IMR-90 (cell line): ENCODE measurements around the gene CABP4. TPM values are rescaled to one million over a fixed set of nuclear protein-coding genes. Genes with fewer than 3 reads are reported as not detected.

Experiments used
- ATAC-seq: fragments of 200-7000 bp; cut with Tn5 transposase; 2 replicates; pipeline ENCODE4 v1.9.1; 2020; ENCODE audit warnings: low read depth, mild to moderate bottlenecking, moderate library complexity
- BruUV-seq: library from RNA; stranded (reverse); fragments of 400-500 nt; replicated peaks from 2 replicates; lab custom pipeline; 2021; lab: Mats Ljungman, UMichigan
- CTCF ChIA-PET: fragments of 300-600 bp; formaldehyde crosslinking; extraction: SDS; loops from one replicate; lab custom pipeline; 2021; ENCODE audit warnings: antibody characterized with exemption; lab: Yijun Ruan, JAX
- POLR2A ChIA-PET: fragments of 300-600 bp; sonication (Branson Sonifier 250); formaldehyde crosslinking; loops from one replicate; lab custom pipeline; 2022; ENCODE audit warnings: antibody characterized with exemption; ENCODE audit not compliant: unreplicated experiment; lab: Charles Lee
- DNase-seq: peaks from one replicate; pipeline ENCODE4 v3.0.0; 2013
- H2AFZ ChIP-seq: replicated peaks from 2 replicates; pipeline ENCODE3; 2013; ENCODE audit warnings: low read length, mild to moderate bottlenecking; ENCODE audit not compliant: poor library complexity
- H2AK5ac ChIP-seq: 2 replicates; pipeline ENCODE4 v1.6.1; 2013; ENCODE audit warnings: low read depth, low read length, inconsistent platforms
- H2AK9ac ChIP-seq: replicated peaks from 2 replicates; pipeline ENCODE3; 2013; ENCODE audit warnings: mild to moderate bottlenecking, low read depth, low read length, moderate library complexity; ENCODE audit not compliant: poor library complexity
- H2BK120ac ChIP-seq: 2 replicates; pipeline ENCODE4 v1.6.1; 2013; ENCODE audit warnings: low read depth, low read length, inconsistent platforms
- H2BK15ac ChIP-seq: 3 replicates; pipeline ENCODE4 v1.6.1; 2013; ENCODE audit warnings: low read depth, low read length, inconsistent platforms
- H2BK20ac ChIP-seq: 2 replicates; pipeline ENCODE4 v1.6.1; 2013; ENCODE audit warnings: low read depth, mild to moderate bottlenecking, inconsistent platforms, low read length, moderate library complexity
- H2BK5ac ChIP-seq: 2 replicates; pipeline ENCODE4 v1.6.1; 2013; ENCODE audit warnings: mild to moderate bottlenecking, low read depth, low read length, inconsistent platforms; ENCODE audit not compliant: poor library complexity, severe bottlenecking
- H3K14ac ChIP-seq: replicated peaks from 2 replicates; pipeline ENCODE4 v1.6.1; 2013; ENCODE audit warnings: low read depth, low read length, inconsistent platforms
- H3K18ac ChIP-seq: 2 replicates; pipeline ENCODE4 v1.6.1; 2013; ENCODE audit warnings: low read depth, low read length, control low read depth
- H3K23ac ChIP-seq: 2 replicates; pipeline ENCODE4 v1.6.1; 2013; ENCODE audit warnings: low read depth, low read length, inconsistent platforms
- H3K27ac ChIP-seq: 2 replicates; pipeline ENCODE4 v1.5.1; 2013; ENCODE audit warnings: mild to moderate bottlenecking, control low read depth, low read length; ENCODE audit not compliant: insufficient read depth
- H3K27me3 ChIP-seq: 2 replicates; pipeline ENCODE4 v1.6.1; 2013; ENCODE audit warnings: low read length; ENCODE audit not compliant: control insufficient read depth, insufficient read depth
- H3K36me3 ChIP-seq: 2 replicates; pipeline ENCODE4 v1.6.1; 2013; ENCODE audit warnings: low read length, mixed read lengths; ENCODE audit not compliant: control insufficient read depth, insufficient read depth
- H3K4ac ChIP-seq: 2 replicates; pipeline ENCODE4 v1.6.1; 2013; ENCODE audit warnings: low read depth, low read length, inconsistent platforms
- H3K4me1 ChIP-seq: 2 replicates; pipeline ENCODE4 v1.6.1; 2013; ENCODE audit warnings: low read length, mixed read lengths; ENCODE audit not compliant: control insufficient read depth, insufficient read depth
- H3K4me2 ChIP-seq: 2 replicates; pipeline ENCODE4 v1.6.1; 2013; ENCODE audit warnings: low read depth, mild to moderate bottlenecking, control low read depth, low read length, moderate library complexity
- H3K4me3 ChIP-seq: 2 replicates; pipeline ENCODE4 v1.5.1; 2013; ENCODE audit warnings: low read depth, mild to moderate bottlenecking, control low read depth, low read length, moderate library complexity; ENCODE audit not compliant: insufficient read depth
- H3K56ac ChIP-seq: 2 replicates; pipeline ENCODE4 v1.6.1; 2013; ENCODE audit warnings: low read length, inconsistent platforms; ENCODE audit not compliant: insufficient read depth; ENCODE audit errors: extremely low read depth
- H3K79me1 ChIP-seq, 2 experiments: 2 replicates each; pipeline ENCODE4 v1.6.1; 2013; ENCODE audit warnings: low read length in 2 of 2, inconsistent platforms in 1 of 2, low read depth in 1 of 2
- H3K9ac ChIP-seq: 2 replicates; pipeline ENCODE4 v1.6.1; 2013; ENCODE audit warnings: low read depth, low read length, control low read depth
- H3K9me1 ChIP-seq: 2 replicates; pipeline ENCODE4 v1.6.1; 2013; ENCODE audit warnings: low read length, inconsistent platforms; ENCODE audit not compliant: insufficient read depth
- H3K9me3 ChIP-seq: 2 replicates; pipeline ENCODE4 v1.6.1; 2013; ENCODE audit warnings: low read length; ENCODE audit not compliant: control insufficient read depth, insufficient read depth
- H4K20me1 ChIP-seq: 2 replicates; pipeline ENCODE4 v1.6.1; 2013; ENCODE audit warnings: low read length, inconsistent platforms; ENCODE audit not compliant: insufficient read depth
- H4K5ac ChIP-seq: 2 replicates; pipeline ENCODE4 v1.6.1; 2013; ENCODE audit warnings: mild to moderate bottlenecking, low read depth, low read length, control low read depth
- H4K8ac ChIP-seq, 2 experiments: 2 replicates each; pipeline ENCODE4 v1.6.1; 2013; ENCODE audit warnings: low read depth in 2 of 2, low read length in 2 of 2, control low read depth in 1 of 2, inconsistent platforms in 1 of 2
- H4K91ac ChIP-seq: 2 replicates; pipeline ENCODE4 v1.6.1; 2013; ENCODE audit warnings: low read depth, low read length, inconsistent platforms; ENCODE audit not compliant: insufficient read depth
- BHLHE40 ChIP-seq: fragments of 150-350 bp; IDR thresholded peaks from 2 replicates; pipeline ENCODE4 v1.6.1; 2016; ENCODE audit warnings: mild to moderate bottlenecking, low read depth, low read length
- CEBPB ChIP-seq: IDR thresholded peaks from 2 replicates; pipeline ENCODE4 v1.6.1; 2012; ENCODE audit warnings: low read depth, low read length, improper control_type of control experiment
- CHD1 ChIP-seq: IDR thresholded peaks from 2 replicates; pipeline ENCODE4 v1.6.1; 2012; ENCODE audit warnings: low read depth, low read length, improper control_type of control experiment
- ELK1 ChIP-seq: fragments of 150-350 bp; IDR thresholded peaks from 2 replicates; pipeline ENCODE4 v1.6.1; 2016; ENCODE audit warnings: low read depth, mild to moderate bottlenecking, low read length, moderate library complexity, borderline replicate concordance
- MAFK ChIP-seq: IDR thresholded peaks from 2 replicates; pipeline ENCODE4 v1.6.1; 2012; ENCODE audit warnings: low read depth, low read length, improper control_type of control experiment
- MAZ ChIP-seq: IDR thresholded peaks from 2 replicates; pipeline ENCODE4 v1.6.1; 2012; ENCODE audit warnings: low read depth, mild to moderate bottlenecking, low read length, improper control_type of control experiment, moderate library complexity, borderline replicate concordance
- MXI1 ChIP-seq: IDR thresholded peaks from 2 replicates; pipeline ENCODE4 v1.6.1; 2012; ENCODE audit warnings: low read depth, mild to moderate bottlenecking, low read length, moderate library complexity, borderline replicate concordance
- NFE2L2 ChIP-seq: fragments of 150-350 bp; IDR thresholded peaks from 2 replicates; pipeline ENCODE4 v1.6.1; 2016; ENCODE audit warnings: low read depth, mild to moderate bottlenecking, low read length
- RCOR1 ChIP-seq: IDR thresholded peaks from 2 replicates; pipeline ENCODE4 v1.6.1; 2012; ENCODE audit warnings: mild to moderate bottlenecking, low read length, improper control_type of control experiment; ENCODE audit not compliant: insufficient replicate concordance
- RFX5 ChIP-seq: IDR thresholded peaks from 2 replicates; pipeline ENCODE4 v1.8.0; 2012; ENCODE audit warnings: low read depth, mild to moderate bottlenecking, low read length, moderate library complexity
- SMC3 ChIP-seq: fragments of 150-350 bp; IDR thresholded peaks from 2 replicates; pipeline ENCODE4 v1.6.1; 2016; ENCODE audit warnings: low read depth, mild to moderate bottlenecking, antibody characterized with exemption, low read length, moderate library complexity
- USF2 ChIP-seq: fragments of 150-350 bp; IDR thresholded peaks from 2 replicates; pipeline ENCODE4 v1.6.1; 2017; ENCODE audit warnings: mild to moderate bottlenecking, antibody characterized with exemption, low read length, low read depth
- WGBS, 2 experiments: methylation state at CpG; one replicate each; pipeline versions ENCODE4 v1.1.5 to v1.1.7; 2013; ENCODE audit warnings: missing lambda C conversion rate in 2 of 2; ENCODE audit not compliant: insufficient read length in 1 of 2; ENCODE audit errors: extremely low coverage in 2 of 2; 5-methylcytosine and 5-hydroxymethylcytosine counted together
- dilution Hi-C: fragments of 300-500 bp; cut with HindIII; formaldehyde crosslinking; loops from one replicate; pipeline ENCODE4 v1.14.3; 2018; ENCODE audit warnings: low sequenced_read_pairs; ENCODE audit not compliant: unreplicated experiment
- in situ Hi-C: fragments of 300-500 bp; cut with MboI; formaldehyde crosslinking; loops from 3 replicates; pipeline ENCODE4 v1.14.3; 2019; ENCODE audit warnings: low sequenced_read_pairs, inconsistent platforms, mixed read lengths
- intact Hi-C: fragments of 100-400 bp; cut with micrococcal nuclease; formaldehyde crosslinking; loops from 2 replicates; pipeline ENCODE4 v1.10.0; 2022
- polyA plus RNA-seq, 3 experiments: library from polyadenylated mRNA; depleted of rRNA; stranded (reverse); fragments of >200 nt; gene quantifications; 2 replicates each; pipeline ENCODE4 v1.2.3, GENCODE V29; 2012; ENCODE audit warnings: low replicate concordance in 1 of 3
- total RNA-seq: library from RNA; depleted of rRNA; stranded (reverse); fragments of >200 nt; gene quantifications from 2 replicates; pipeline ENCODE4 v1.2.3, GENCODE V29; 2012

CABP4 gene
- total and polyA plus RNA-seq, 2 of the 4 experiments (the other 2 are of a cell fraction): not detected

- ChIA-PET POLR2A (no interaction called here), CTCF (no interaction called here)
- no peak overlapping the region for H3K14ac ChIP-seq
- H3K79me1 ChIP-seq: peaks cover 0 to 15% of the 10 kb centered on the region in 2 experiments; a peak in 1 of 4 replicates
- H4K8ac ChIP-seq: no peak overlapping the region
- no peak overlapping the region for H2BK5ac ChIP-seq
- no peaks in the 10 kb centered on the region; the same call in 1 of the 2 replicates for H3K9me1 ChIP-seq
- H3K4me3 ChIP-seq: no peak overlapping the region
- H4K5ac ChIP-seq: no peak overlapping the region
- no peak overlapping the region for H4K91ac ChIP-seq
- H3K9ac ChIP-seq: no peak overlapping the region
- no peak overlapping the region for H3K4ac ChIP-seq
- intact Hi-C loops (no loop called here), dilution Hi-C loops (no loop called here), in situ Hi-C loops (no loop called here)
- H4K20me1 ChIP-seq: no peaks in the 10 kb centered on the region
- no TSS peak for BruUV-seq
- H3K56ac ChIP-seq: no peak overlapping the region
- H3K23ac ChIP-seq: no peak overlapping the region
- H3K36me3 ChIP-seq: no peaks in the 10 kb centered on the region
- H3K18ac ChIP-seq: no peak overlapping the region
- H2AK9ac ChIP-seq: no peak overlapping the region
- no peak overlapping the region for H3K4me2 ChIP-seq
- no peak overlapping the region for H3K27ac ChIP-seq
- H2BK20ac ChIP-seq: no peak overlapping the region
- TF ChIP-seq MXI1: no peak
- no peak for TF ChIP-seq MAFK
- TF ChIP-seq BHLHE40: no peak
- no peak for TF ChIP-seq CHD1
- TF ChIP-seq RCOR1: no peak
- TF ChIP-seq RFX5: no peak
- TF ChIP-seq CEBPB: no peak
- no peak for TF ChIP-seq USF2
- no peak for TF ChIP-seq ELK1
- no peak for TF ChIP-seq NFE2L2
- no peak for TF ChIP-seq SMC3
- no peak for TF ChIP-seq MAZ
- H3K9me3 ChIP-seq: no peaks in the 10 kb centered on the region
- peak; percentile 24 for DNase-seq
- ATAC-seq: no peak
- H2BK120ac ChIP-seq: no peak overlapping the region
- no peak overlapping the region for H2BK15ac ChIP-seq
- H3K27me3 ChIP-seq: peaks cover 8% of the 10 kb centered on the region
- WGBS, 2 experiments: no CpG with 5 or more reads among the region's 3 CpGs
- no peak overlapping the region for H2AFZ ChIP-seq
- H2AK5ac ChIP-seq: no peak overlapping the region
- H3K4me1 ChIP-seq: peaks cover 11% of the 10 kb centered on the region
Observed at GRCh38 chr11:67510023-67510345, 54.8 kb downstream of the CABP4 start.
